ENCODE data around the gene RPL10.

Gene RPL10

DNA sequence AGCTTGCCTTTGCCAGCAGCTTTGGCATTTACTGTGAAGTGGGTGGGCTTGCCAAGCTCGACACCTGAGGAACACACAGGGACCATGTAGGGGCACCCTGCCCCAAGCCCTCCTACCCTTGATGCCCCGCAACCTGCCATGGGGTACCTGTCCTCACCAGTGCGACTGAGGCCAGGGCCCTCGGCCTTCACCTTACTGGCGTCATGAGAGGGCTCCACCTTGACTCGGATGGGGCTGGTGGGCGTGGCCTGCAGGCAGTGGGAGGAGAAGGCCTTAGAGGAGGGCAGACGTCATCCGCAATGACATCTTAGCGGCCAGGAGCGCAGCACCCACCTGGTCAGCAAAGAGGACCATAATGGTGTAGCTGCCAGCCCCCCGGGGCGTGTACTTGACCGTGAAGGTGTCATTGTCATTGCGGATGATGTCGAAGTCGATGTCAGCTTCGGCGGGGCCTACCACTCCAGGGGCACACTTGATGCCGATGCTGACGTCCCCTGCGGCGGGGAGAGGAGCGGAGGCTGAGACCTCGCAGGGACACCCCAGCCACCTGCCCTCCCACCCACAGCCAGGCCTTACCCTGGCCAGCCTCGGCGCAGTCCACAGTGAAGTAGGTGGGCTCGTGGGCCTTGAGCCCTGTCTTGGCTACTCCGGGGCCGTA, 36.0 kb upstream of the RPL10 start:
- DNase-seq (ENCODE audit: low read depth): no peak

DNA sequence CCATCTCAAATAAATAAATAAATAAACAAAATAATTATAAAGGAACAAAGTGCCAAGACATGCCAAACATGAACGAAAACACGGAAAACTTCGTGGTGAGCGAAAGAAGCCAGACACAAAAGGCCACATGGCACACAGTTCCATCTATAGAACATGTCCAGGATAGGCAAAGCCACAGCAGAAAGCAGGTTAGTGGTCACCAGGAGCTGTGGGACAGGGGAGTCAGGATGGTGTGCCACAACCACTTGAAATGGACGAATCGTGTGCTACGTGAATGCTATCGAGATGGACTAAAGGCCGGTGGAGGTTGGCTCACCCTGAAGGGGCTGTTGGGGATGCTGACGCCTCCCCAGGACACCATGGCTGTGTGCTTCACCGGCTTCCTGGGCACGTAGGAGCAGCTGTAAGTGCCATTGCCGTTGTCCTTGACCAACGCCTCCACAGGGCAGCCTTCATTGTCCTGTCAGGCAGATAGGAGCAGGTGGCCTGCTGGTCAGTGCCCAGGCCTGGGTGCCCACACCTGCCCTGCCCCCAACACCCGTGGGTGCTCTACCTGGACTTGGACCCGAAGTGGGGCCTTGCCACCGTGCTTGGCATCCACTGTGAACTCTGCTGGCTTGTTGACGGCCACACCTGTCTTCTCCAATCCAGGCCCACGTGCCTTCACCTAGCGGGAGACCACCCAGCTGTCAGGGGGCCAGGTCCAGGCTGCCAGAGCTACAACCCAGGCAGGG, 34.3 kb upstream of the RPL10 start:
- DNase-seq (ENCODE audit: low read depth): no peak

DNA sequence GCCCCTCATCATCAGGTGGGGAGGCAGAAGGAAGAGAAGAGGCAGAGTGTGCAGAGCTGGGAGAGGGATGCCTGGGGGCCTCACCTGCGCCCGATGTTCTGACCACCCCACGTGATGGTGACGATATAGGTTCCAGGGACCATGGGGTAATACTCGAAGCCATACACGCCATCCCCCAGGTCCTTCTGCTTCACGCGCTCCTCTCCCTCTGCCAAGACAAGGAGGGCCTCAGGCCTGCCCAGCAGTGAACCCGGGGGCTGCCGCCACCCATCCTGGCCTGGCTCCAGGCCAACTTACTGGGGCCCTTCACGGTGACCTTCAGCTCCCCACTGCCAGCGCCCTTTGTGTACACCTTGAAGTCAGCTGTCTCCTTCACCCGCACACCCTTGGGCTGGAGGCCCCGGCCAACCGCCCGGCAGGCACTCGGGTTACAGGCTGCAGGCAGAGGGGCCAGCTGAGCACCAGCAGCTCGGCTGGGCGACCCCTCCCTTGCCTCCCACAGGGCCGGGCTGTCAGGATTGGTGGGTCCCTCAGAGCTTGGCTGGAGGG, 33.1 kb upstream of the RPL10 start:
- DNase-seq (ENCODE audit: low read depth): no peak

DNA sequence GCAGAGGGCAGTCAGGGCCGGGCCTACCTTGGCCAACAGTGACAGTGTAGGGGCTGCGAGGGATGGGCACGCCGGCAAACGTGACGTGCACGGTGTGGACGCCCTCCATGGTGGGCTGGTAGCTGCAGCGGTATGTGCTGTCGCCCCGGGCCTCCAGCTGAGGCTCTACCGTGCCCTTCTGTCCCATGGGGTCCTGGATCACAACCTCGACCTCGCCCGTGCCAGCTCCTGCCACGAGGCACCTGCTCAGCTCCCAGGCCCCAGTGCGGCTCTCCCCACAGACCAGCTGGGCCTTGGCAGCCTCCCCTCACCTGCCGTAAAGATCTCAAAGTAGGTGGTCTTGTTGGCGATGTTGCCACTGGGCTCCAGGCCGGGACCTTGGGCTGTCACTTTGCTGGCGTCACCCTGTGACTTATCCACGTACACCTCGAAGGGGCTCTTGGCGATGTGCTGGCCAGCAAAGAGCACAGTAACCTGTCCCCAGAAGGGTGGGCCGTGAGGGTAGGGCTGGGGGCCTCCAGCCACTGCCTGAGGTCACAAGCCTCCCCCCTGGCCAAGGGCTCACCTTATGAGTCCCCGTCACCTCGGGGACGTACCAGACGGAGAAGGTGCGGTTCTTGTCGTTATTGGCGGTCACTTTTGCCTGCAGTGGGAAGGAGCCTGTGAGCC, 32.0 kb upstream of the RPL10 start:
- no peak for DNase-seq (ENCODE audit: low read depth)

DNA sequence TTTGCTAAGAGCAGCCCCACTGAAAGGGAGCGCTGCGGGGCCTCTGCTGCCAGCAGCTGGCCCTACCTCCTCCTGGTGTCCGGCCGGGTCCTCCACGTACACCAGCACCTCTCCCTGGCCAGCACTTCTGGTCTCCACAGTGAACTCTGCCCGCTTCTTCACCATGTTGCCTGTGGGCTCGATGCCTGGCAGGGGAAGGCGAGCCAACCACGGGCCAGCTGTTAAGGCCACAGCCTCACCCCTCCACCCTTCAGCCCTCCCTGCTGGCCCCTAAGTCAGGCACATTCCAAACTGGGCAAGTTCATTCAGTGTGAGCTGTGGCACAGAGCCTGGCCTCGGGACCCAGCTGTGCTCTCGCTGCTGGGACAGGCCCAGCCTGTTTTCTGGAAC, 31.5 kb upstream of the RPL10 start:
- no peak for DNase-seq (ENCODE audit: low read depth)

DNA sequence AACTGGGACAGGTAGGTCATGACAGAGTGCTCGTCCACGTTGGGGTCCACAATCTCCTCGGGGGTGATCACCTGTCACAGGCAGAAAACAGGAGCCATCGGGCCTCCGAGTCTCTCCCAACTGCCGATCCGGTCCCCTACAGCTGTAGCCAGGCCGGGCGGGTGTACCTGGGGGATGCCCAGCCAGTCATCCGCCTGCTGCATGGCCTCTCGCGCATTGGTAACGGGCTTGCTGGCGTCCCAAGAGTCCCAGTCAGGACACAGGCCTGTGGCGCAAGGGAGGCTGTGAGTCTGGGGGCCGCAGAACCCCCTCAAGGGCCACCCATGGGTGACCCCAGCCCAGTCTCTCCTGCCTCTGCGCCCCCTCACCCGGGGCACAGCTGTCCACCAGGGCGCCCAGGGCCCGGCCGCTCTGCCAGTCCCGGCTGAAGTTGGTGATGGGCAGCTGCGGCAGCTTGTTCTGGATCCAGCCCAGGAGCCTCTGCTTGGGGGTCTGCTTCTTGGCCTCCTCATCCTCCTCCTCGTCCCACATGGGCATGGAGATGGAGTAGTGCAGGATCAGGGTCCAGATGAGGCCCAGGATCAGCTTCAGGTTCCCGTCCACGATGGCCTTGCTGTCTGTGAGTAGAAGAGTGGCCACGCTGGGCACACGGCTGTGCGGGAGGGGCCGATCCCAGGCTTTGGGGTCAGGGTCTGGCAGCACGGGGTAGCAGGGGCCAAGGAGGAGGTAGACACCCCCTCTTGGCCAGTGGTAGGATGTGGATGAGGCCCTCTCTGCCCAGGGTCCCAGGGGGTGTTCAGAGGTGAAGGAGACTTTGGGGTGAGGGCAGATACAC, 30.5 kb upstream of the RPL10 start:
- DNase-seq (ENCODE audit: low read depth): no peak

DNA sequence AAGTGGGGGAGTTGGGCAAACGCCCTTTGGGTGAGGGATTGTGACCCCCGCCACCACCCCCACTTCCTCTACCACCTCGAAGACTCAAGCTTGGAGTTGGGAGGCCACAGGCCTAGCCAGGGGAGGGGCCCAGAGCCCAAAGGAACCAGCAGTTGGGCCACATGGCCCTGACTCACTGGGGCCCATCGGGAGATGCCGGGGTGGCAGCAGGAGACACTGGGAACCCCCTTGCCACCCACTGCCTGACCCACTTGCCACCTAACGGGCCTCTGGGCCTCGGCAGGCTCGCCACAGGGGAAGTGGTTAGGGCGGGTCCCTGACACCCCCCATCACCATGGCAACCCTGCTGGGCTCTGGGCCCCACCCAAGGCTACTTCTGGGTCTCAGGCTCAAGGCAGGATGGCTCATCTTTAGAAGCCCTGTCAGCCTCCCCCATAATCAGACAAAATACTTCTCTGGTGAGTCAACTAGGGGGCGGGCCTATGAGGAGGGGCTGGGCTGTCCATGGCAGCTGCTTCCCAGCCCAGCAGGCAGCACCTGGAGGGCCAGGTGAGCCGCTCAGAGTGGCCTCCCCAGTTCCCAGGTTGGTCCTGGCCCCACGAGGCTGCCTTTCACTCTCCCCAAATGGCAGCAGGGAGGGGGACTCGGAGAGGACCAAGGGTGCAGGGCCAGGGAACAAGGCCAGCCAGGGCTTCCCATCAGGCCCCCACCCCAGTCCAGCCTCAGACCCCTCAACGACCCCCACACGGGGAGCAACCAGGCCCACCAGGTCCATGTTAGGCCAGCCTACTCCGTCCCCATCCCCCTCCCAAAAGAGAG, 29.3 kb upstream of the RPL10 start:
- DNase-seq (ENCODE audit: low read depth): peak; percentile 93

DNA sequence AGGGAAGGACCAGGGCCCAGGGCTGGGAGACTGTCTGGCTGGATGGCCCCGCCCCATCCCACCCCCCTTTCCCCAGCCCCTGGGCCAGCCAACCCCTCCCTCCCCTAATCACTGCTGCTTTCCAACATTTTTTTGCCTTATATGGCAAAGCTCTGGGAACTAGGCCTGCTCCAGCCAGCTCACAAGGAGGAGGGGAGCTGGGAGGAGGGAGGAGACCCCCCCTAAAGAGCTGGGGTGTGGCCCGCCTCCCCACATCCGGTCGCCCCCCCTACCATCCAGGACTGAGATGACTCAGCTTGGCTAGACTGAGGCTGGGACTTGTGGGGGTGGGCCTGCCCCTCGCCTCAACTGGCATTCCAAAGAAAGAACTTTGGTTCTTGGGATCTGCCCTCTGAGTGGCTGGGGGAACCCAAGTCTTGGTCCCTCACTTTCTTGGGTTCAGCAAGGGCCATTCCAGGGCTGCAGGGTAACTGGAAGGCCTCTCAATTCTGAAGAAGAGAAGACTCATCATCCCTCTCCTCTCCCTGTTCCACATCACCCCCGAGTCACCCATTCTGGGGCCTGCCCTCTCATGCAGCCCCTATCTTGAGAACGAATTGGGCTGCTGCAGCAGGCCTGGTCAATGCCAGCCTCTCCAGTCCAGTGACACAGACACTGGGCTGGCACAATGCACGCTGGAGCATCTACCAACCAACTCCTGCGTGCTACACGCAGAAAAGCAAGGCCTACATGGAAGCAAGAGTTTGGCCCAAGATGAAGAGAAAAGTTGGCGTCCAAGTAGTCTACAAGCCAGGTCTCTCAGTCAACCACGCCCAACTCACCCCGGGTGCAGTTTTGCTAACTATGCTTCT, 28.5 kb upstream of the RPL10 start:
- peak; percentile 96 for DNase-seq (ENCODE audit: low read depth)

DNA sequence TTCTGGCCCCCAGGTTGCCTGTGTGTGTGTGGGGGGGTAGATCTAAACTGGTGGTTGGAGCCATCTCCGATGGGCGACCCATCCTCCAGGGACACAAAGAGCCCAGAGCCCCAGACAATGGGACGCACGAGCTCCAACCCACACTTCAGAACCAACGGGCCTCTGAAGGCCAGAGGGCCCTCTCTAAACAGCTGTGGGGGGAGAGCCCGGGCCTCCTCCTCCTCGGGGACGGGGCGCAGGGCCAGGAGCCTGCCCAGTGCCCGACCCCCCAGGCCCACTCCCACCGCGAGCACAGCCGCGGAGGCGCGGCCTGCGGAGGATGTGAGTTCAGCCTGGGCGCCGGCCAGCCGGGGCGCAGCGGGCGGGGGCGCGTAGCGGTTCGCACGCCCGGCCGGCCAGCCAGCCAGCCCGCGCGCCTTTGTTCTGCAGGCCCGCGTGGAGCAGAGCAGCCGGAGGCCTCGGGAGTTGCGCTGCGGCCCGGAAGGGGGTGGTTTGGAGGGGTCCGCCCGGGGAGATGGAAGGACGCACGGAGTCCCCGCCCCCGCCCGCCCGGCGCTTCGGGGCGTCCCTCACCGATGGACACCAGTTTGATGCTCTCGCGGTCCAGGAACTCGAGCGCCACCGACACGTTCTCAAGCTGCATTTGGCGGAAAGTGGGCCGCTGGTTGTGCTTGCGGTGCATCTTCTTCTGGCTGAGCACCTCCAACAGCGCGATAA, 27.7 kb upstream of the RPL10 start:
- no peak for DNase-seq (ENCODE audit: low read depth)

DNA sequence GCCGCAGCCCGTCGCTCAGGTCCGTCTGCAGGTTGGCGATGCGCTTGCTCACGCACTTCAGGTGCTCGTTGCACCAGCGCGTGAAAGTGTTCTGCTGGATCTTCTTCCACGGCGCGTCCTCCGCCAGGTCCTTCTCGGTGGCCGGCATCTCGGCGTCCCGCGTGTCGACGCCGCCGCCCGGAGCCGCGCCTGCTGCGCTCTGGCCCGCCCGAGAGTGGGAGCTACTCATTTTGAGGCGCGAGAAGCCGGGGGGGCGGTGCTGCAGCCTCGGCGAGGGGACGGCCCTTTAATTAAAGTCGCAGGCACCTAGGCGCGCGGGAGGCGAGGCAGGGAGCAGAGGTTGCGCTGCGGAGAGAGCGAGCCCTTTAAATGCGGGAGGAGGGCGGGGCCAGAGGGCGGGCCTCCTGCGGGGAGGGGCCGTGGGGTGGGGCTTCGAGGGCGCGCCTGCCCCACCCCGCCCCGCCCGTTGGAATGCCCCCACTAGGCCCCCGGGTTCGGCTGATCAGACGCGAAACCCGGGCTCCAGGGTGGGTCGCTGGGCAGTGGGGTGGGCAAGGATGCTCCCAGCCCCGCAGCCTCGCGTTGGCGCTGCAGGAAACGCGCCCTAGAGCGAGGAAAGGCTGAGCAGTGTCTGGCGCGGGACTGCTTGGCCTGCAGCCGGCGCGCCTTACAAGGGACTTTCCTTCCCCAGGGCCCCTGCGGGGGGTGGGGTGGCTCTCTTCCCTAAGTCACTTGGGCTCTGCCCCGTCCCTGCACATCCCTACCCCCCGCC, 27.0 kb upstream of the RPL10 start:
- peak; percentile 87 for DNase-seq (ENCODE audit: low read depth)

DNA sequence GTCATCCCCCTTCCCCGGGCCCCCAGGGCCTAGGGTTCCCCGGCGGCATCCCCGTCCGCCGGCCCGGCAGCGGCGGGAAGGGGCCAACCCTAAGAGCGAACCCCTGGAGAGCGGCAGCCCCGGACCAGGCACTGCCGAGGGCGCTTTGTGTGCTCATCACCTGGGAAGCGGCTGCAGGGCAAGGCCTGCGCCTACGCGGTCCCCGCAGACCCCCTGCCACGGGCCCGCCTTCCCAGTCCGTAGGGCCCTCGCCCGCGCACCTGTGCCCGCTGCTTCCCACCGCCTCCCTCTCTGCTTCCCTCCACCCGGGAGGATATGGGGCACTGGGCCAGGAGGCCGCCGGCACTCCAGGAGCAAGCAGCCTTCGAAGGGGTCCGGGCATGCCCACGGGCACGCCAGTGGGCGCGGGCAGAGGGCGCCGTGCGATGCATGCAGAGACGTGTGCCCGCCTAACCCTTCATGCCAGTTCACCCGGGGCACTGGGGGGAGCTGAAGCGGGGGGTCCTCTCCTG, 26.3 kb upstream of the RPL10 start:
- DNase-seq (ENCODE audit: low read depth): no peak

DNA sequence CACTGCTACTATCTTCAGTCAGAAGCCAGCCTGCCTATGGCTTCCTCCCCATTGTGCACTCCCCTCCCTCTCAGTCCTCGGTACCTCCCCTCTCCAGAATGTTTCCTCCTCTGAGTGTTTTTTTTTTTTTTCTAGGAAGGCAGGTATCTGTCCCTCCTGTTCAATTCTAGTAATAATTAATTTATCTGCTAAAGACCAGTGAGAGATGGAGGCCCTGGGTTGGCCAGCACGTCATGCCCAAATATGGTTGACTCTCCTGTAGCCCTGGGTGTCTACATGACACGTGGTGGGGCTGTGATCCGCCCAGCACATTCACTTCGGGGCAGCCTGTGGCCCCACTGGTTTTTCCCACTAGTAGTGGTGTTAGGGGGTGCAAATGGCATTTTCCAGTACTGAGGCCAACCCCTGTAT, 25.6 kb upstream of the RPL10 start:
- DNase-seq (ENCODE audit: low read depth): no peak

DNA sequence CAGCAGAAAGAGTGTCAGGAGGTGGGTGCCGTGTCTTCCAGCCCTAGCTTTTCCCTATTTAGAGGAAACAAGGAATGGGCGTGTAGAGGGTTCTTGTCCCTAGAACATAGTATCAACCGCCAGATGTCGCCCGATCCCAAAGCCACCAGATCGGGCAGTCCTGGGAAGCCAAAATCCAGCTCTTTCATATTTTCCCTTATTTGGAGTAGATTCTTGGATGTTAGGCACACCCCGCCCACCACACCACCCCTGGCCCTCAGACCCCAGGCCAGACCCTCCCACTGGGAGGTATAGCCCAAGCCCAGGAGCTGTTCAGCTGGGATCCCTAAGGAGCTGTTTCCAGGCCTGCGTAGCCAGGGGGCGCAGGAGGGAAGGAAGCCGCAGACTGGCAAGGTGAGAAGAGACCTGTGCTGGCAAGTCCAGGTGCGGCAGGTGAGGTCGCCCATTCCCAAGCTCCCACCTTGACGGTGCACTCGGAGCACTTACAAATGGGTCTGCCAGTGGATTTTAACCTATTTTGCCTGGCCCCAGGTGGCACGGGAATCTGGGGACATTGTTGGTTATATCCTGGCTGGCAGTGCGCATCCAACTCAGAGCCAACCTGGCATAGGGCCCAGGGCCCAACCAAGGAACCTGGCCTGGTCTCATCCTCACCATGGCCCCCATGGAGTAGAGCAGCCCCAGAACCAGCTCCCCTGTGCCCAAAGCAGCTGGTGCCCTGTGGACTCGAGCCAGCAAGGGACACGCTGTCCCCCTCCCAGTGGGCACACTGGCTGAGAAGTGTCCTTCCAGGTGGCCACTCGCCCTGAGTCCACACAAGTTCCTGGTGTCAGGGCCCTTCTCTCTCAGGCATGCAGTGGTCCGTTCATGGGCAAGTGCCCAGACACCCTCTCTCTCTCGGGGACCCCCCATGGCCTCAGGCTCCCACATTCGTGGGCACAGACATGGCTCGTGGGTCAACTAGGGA, 24.6 kb upstream of the RPL10 start:
- peak; percentile 65 for DNase-seq (ENCODE audit: low read depth)

DNA sequence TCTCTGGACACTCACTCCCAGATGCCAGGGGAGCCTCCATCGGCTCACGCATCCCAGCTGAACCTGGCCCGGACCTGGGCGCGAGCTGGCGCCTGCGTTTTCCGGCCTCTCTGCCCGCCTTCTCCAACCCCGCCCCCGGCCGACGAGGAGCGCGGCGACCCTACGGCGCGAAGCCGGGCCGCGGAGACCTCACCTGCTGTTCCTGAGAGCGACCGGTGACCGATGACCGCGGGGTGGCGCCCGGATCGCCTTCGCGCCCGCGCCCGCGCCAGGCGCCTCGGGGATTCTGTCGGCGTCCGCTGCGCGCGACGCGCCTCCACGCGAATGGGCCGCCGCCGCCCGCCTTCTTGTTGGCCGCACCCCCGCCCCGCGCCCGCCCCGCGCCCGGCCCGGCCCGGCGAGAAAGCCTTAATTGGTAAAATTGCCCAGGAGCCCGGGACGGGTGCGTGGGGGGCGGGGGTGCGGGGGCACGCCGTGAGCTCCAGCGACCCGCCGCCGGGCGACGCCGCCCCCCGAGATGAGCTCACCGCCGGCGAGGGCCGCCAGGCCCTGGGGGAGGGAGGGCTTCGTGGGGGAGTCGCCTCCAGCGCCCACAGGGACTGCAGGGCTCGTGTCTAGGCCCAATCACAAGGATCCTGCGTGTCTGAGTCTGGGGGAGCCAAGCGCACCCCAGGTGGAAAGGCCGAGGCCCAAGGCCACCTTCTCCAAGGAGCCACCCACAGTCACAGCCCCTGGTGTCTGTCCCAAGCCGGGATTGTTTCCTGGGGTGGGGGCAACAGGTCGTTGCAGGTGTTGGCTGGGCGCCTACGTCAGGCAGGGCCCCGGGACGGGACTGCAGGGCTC, 23.6 kb upstream of the RPL10 start, which contains the start of gene FLNA:
Gene FLNA (minus strand): TSS at position 322 of the 843 bp plus-strand sequence. CDS start 3,389 bp downstream, outside the sequence.
- DNase-seq (ENCODE audit: low read depth): no peak

DNA sequence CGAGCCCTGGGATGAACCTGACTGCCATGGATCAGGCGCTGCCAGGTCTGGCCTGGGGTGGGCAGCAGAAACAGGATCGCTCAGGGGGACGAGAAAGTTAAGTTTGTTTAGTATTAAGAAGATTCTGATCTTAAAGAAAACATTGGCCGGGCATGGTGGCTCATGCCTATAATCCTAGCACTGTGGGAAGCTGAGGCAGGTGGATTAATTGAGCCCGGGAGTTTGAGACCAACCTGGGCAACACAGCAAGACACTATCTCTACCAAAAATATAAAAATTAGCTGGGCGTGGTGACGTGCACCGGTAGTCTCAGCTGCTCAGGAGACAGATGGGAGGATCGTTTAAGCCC, 23.0 kb upstream of the RPL10 start:
- DNase-seq (ENCODE audit: low read depth): no peak

DNA sequence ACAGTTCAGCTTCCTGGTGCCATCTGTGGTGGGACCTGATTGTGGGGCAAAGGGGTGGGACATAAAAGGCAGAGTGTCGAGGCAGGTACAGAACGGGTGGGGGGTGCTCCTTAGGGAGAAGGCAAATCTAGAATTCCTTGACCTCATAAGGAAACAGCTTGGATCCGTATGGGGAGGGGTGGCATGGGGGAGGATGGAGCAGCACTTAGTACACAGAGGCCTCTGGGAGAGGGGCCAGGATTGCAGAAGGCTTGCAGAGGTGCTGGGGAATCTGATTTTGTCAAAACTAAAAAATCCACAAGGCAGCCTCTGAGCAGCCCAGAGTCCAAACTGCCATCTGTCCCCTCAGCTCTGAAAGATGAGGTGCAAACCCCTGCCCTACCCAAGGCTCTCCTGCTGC, 21.4 kb upstream of the RPL10 start:
- DNase-seq (ENCODE audit: low read depth): no peak

Data from fibroblast of the conjunctiva (primary cell).